ENCODE results near the gene EPAS1. TPM values are rescaled to one million over a fixed set of nuclear protein-coding genes. Genes with fewer than 3 reads are reported as not detected.

EPAS1 gene
- total and polyA plus RNA-seq, 8 donors: 190 to 962 (median 244) TPM

DNA sequence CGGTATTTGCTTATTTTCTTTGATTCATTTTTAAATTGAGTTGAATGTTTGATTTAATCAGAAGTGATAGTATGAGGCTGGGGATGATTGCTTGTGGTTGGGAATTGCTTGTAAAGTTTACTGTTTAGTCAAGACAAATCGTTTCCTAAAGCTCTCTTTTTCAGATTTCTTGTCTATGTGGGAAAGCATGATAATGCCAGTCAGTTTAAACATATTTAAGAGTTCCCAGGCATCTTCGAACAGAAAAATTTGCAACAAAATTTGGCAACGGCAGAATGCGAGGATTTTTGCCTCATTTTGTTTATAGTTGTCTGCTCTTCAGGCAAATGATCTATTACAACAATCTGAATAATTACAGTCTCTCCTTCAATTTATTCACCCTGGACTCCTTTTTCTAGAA is 22.5 kb downstream of the EPAS1 start:
- ATAC-seq (no peak), DNase-seq (no peak)
- intact Hi-C loops (cut with DNase I): no loop called here
- H3K27me3 ChIP-seq: no peaks in the 10 kb centered on the region
- no peak for TF ChIP-seq CTCF (IDR thresholded peaks at IDR 0.05)
- peaks cover 32 to 96% of the 10 kb centered on the region in 2 donors for H3K4me1 ChIP-seq
- no peak overlapping the region for H3K4me3 ChIP-seq
- H3K9me3 ChIP-seq: no peaks in the 10 kb centered on the region
- no peaks in the 10 kb centered on the region for H3K36me3 ChIP-seq
- H3K27ac ChIP-seq: peak overlapping the region; percentile 65 to 70

DNA sequence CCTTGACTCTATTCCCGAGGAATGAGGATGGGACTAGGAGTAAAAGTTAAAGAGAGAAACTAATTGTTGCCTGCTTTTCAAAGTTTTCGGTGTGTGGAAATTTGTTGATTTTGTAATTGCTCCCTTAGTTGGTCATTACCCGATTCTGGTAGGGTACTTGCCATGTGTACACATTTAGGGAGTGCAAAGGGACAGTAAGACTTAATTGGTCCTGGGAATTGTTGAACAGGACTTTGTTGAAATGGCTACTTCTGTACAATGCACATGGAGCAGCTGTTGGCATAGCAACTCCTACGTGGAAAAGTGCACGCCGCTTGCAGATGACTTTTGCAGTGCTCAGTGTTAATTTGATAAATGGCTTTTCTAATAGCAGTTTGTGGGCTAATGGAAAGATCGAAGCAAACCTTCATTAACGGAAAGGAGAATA is 22.9 kb downstream of the EPAS1 start:
- Histone ChIP-seq H3K4me1 (peaks cover 28 to 96% of the 10 kb centered on the region in 2 donors), H3K4me3 (no peak overlapping the region), H3K36me3 (no peaks in the 10 kb centered on the region), H3K9me3 (no peaks in the 10 kb centered on the region), H3K27me3 (no peaks in the 10 kb centered on the region), H3K27ac (peak overlapping the region; percentile 65 to 70)
- intact Hi-C loops (cut with DNase I): no loop called here
- no peak for TF ChIP-seq CTCF (IDR thresholded peaks at IDR 0.05)
- ATAC-seq (peak; percentile 26), DNase-seq (no peak)

- intact Hi-C loops (cut with DNase I): no loop called here
- no peak overlapping the region for H3K4me3 ChIP-seq
- no peak for TF ChIP-seq CTCF (IDR thresholded peaks at IDR 0.05)
- no peaks in the 10 kb centered on the region for H3K36me3 ChIP-seq
- peak overlapping the region in 1 of 2 donors; percentile 20 for H3K27ac ChIP-seq
- ATAC-seq (no peak), DNase-seq (no peak)
- H3K9me3 ChIP-seq: no peaks in the 10 kb centered on the region
- no peaks in the 10 kb centered on the region for H3K27me3 ChIP-seq
- peaks cover 35 to 99% of the 10 kb centered on the region in 2 donors for H3K4me1 ChIP-seq
Measured at GRCh38 chr2:46323730-46324129, 26.5 kb downstream of the EPAS1 start.

DNA sequence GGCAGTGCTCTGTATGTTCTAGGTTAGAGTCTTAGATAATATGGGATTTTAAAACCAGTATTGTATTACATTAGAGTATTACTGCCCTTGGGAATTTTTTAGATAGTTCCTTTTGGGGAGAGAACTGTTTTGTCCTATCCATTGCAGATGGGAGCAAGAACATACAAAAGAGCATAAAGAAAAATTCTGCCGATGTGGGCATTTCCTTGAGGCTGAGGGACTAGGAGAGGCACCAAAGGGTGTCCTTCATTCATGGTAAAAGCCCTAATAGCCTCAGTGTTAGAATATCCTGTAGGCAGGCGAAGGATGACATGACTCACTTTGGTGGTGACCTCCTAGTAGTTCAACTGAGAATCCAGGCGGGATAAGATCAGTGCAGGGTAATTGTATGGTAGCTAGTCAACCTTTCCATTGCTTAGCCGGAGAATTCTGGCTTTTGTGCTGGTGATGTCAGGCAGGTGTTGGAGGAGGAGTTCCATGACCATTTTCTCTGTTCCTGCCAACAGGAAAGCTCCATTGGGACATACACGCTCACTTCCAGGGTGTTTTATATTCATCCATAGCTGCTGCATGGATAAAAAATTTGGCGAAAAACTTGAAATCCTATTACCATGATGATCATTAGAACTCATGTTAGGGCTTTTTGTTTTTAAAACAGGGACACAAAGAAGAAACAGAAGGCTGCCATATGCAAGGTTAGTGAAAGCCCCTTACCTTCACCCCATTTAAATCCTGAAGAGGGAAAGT is 28.1 kb downstream of the EPAS1 start:
- no peaks in the 10 kb centered on the region for H3K36me3 ChIP-seq
- TF ChIP-seq CTCF (IDR thresholded peaks at IDR 0.05): no peak
- no peak overlapping the region for H3K4me3 ChIP-seq
- ATAC-seq (peak; percentile 6), DNase-seq (no peak)
- peak overlapping the region; percentile 45 to 57 for H3K27ac ChIP-seq
- no peaks in the 10 kb centered on the region for H3K9me3 ChIP-seq
- H3K27me3 ChIP-seq: no peaks in the 10 kb centered on the region
- intact Hi-C loops (cut with DNase I): no loop called here
- peaks cover 35 to 99% of the 10 kb centered on the region in 2 donors for H3K4me1 ChIP-seq

DNA sequence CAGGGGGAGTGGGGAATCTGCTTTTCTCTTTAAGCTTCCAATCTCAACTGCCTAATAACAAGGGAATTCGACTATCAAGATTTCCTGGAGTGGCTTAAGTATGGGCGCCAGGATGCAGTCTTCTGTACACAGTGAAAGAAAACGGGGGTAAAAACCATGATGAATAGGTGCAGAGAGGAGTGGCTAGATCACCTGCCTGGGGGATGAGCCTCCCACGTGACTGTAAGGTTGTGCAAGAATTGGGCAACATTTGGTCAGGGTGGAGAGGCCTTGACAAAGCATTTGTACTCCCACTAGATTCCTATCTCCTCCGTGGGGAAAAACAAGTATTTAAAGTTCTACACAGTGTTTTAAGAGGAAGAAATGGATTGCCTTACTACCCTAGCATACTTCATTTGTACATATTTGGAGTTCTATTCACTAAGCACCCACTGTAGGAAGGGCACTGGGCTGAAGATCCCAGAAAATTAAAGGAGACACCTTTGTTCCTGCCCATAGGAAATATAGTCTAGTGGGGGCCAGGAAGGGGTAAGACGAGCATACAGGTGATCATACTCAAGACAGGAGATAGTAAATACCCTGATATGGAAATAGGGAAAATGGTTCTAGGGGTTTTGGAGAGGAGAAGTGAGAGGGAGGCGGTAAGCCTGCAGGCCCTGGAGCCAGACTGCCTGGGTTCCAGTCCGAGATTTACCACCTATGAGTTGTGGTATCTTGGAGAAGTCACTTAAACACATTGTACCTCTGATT is 29.2 kb downstream of the EPAS1 start:
- intact Hi-C loops (cut with DNase I): no loop called here
- peak; percentile 63 for ATAC-seq
- H3K4me1 ChIP-seq: peaks cover 42 to 99% of the 10 kb centered on the region in 2 donors

More for the DNA sequence above, 29.2 kb downstream of the EPAS1 start:
- H3K27me3 ChIP-seq: no peaks in the 10 kb centered on the region
- H3K9me3 ChIP-seq: no peaks in the 10 kb centered on the region
- no peak overlapping the region for H3K4me3 ChIP-seq
- H3K36me3 ChIP-seq: no peaks in the 10 kb centered on the region
- TF ChIP-seq CTCF (IDR thresholded peaks at IDR 0.05): no peak
- no peak for DNase-seq
- H3K27ac ChIP-seq: peak overlapping the region; percentile 45 to 57
